ENCODE data around the gene PNISR.

GRCh38 chr6:99426451-99426757, 1.3 kb upstream of the PNISR start:
- TF ChIP-seq CTCF (IDR thresholded peaks at IDR 0.05) = no peak
- TF ChIP-seq EP300 (IDR thresholded peaks at IDR 0.05) = no peak
- TF ChIP-seq POLR2AphosphoS5 (IDR thresholded peaks at IDR 0.05) = no peak
- no peak for TF ChIP-seq POLR2A (IDR thresholded peaks at IDR 0.05)
